ENCODE measurements around the gene CRYL1. TPM values are rescaled to one million over a fixed set of nuclear protein-coding genes. Genes with fewer than 3 reads are reported as not detected.

CRYL1 gene
- total and polyA plus RNA-seq, 2 of the 13 experiments (the other 11 are each of a cell fraction or from before 2014, with no cell fraction given): 57.2 to 115 TPM

- 97% methylated on average over 1 of the region's 1 CpG for WGBS (ENCODE audit: low lambda C conversion rate)
- no TSS peak for BruUV-seq (replicated peaks)
- no peak for DNase-seq (ENCODE audit: low spot score)
- H2AFZ ChIP-seq (ENCODE audit: low read length): no peak overlapping the region
- POLR2A ChIA-PET: no interaction called here
- ATAC-seq: no peak
- no peak overlapping the region for H3K4me3 ChIP-seq (replicated peaks in 1 of 3; ENCODE audit: insufficient read depth in 1 of 3, low read depth in 2 of 3, low read length in 3 of 3)
- H3K4me2 ChIP-seq (ENCODE audit: low read depth, low read length): no peak overlapping the region
- no peaks in the 10 kb centered on the region; the same call in 1 of the 2 replicates for H4K20me1 ChIP-seq (ENCODE audit: insufficient read depth, low read length)
- no peak for FAIRE-seq
- intact Hi-C loops (cut with micrococcal nuclease; ENCODE audit: unreplicated experiment) (no loop called here), in situ Hi-C loops (cut with HindIII; ENCODE audit: extremely low pct_ligation_motif_present, low pct_unique_long_range_greater_than_20kb) (no loop called here)
- TF ChIP-seq KLF9 (CRISPR knock-in tag; IDR thresholded peaks at IDR 0.05; ENCODE audit: low read depth): no peak
- TF ChIP-seq ZFP1 (CRISPR knock-in tag; IDR thresholded peaks at IDR 0.05): peak; percentile 71; the same call in 1 of the 2 replicates
- no peak for TF ChIP-seq NCOA1 (CRISPR knock-in tag; IDR thresholded peaks at IDR 0.05)
- no peaks in the 10 kb centered on the region for H3K79me2 ChIP-seq (ENCODE audit: insufficient read depth, low read length)
- no peak overlapping the region for H3K27ac ChIP-seq (ENCODE audit: extremely low read length, insufficient read depth, low read length)
- H3K36me3 ChIP-seq (replicated peaks in 1 of 2; ENCODE audit: control insufficient read depth in 1 of 2, insufficient read depth in 2 of 2, low read length in 2 of 2): peaks cover 0 to 3% of the 10 kb centered on the region in 2 experiments; a peak in 1 of 5 replicates
- H3K4me1 ChIP-seq (ENCODE audit: insufficient read depth, low read length): no peaks in the 10 kb centered on the region
- H3K9ac ChIP-seq (ENCODE audit: insufficient read depth, low read depth, low read length): no peak overlapping the region
- no peaks in the 10 kb centered on the region for H3K27me3 ChIP-seq (ENCODE audit: control insufficient read depth in 1 of 2, insufficient read depth in 2 of 2, low read length in 2 of 2)
- CTCF ChIA-PET (ENCODE audit: low intra/inter-chr PET ratio, low total read pairs): no interaction called here
- H3K9me3 ChIP-seq (ENCODE audit: low read length): peaks cover 20% of the 10 kb centered on the region
Observed at GRCh38 chr13:20448470-20448869, 77.2 kb downstream of the CRYL1 start.

GRCh38 chr13:20446900-20447299 lies 78.8 kb downstream of the CRYL1 start:
- ATAC-seq: no peak
- no peak overlapping the region for H3K27ac ChIP-seq (ENCODE audit: extremely low read length, insufficient read depth, low read length)
- no peak overlapping the region for H2AFZ ChIP-seq (ENCODE audit: low read length)
- peaks cover 0 to 3% of the 10 kb centered on the region in 2 experiments; a peak in 1 of 5 replicates for H3K36me3 ChIP-seq (replicated peaks in 1 of 2; ENCODE audit: control insufficient read depth in 1 of 2, insufficient read depth in 2 of 2, low read length in 2 of 2)
- peaks cover 20% of the 10 kb centered on the region for H3K9me3 ChIP-seq (ENCODE audit: low read length)
- no TSS peak for BruUV-seq (replicated peaks)
- no peaks in the 10 kb centered on the region; the same call in 1 of the 2 replicates for H4K20me1 ChIP-seq (ENCODE audit: insufficient read depth, low read length)
- no peak overlapping the region for H3K4me2 ChIP-seq (ENCODE audit: low read depth, low read length)
- DNase-seq (ENCODE audit: low spot score): no peak
- CTCF ChIA-PET (ENCODE audit: low intra/inter-chr PET ratio, low total read pairs): no interaction called here
- H3K9ac ChIP-seq (ENCODE audit: insufficient read depth, low read depth, low read length): no peak overlapping the region
- H3K27me3 ChIP-seq (ENCODE audit: control insufficient read depth in 1 of 2, insufficient read depth in 2 of 2, low read length in 2 of 2): no peaks in the 10 kb centered on the region
- intact Hi-C loops (cut with micrococcal nuclease; ENCODE audit: unreplicated experiment): no loop called here
- in situ Hi-C loops (cut with HindIII; ENCODE audit: extremely low pct_ligation_motif_present, low pct_unique_long_range_greater_than_20kb): no loop called here
- no peaks in the 10 kb centered on the region for H3K4me1 ChIP-seq (ENCODE audit: insufficient read depth, low read length)
- no peak for FAIRE-seq
- no peaks in the 10 kb centered on the region for H3K79me2 ChIP-seq (ENCODE audit: insufficient read depth, low read length)
- no peak overlapping the region for H3K4me3 ChIP-seq (replicated peaks in 1 of 3; ENCODE audit: insufficient read depth in 1 of 3, low read depth in 2 of 3, low read length in 3 of 3)
- POLR2A ChIA-PET: no interaction called here
- TF ChIP-seq MAFK (conservative IDR thresholded peaks at IDR 0.05 in 1 of 2, IDR thresholded peaks at IDR 0.05 in 1 of 2; ENCODE audit: low read length in 2 of 2) (no peak), ZNF773 (CRISPR knock-in tag; IDR thresholded peaks at IDR 0.05; ENCODE audit: borderline replicate concordance) (no peak), ZNF775 (CRISPR knock-in tag; IDR thresholded peaks at IDR 0.05; ENCODE audit: borderline replicate concordance) (no peak), CBX1 (IDR thresholded peaks at IDR 0.05; ENCODE audit: low read depth) (no peak), ZHX2 (IDR thresholded peaks at IDR 0.05; ENCODE audit: low read depth) (no peak), ZHX2 (CRISPR knock-in tag; IDR thresholded peaks at IDR 0.05; ENCODE audit: borderline replicate concordance) (no peak), ATF7-NPFF (CRISPR knock-in tag; IDR thresholded peaks at IDR 0.05; ENCODE audit: low read depth) (no peak), FOXP4 (CRISPR knock-in tag; IDR thresholded peaks at IDR 0.05) (no peak)

Data from HepG2 (cell line).